H1 (cell line): Measurements from ENCODE around the gene ZBTB40. TPM values are rescaled to one million over a fixed set of nuclear protein-coding genes. Genes with fewer than 3 reads are reported as not detected.
A peak's percentile ranks its signal among the peaks of the same experiment; 100 is the strongest.

ENCODE experiments used
- CTCF ChIA-PET: fragments of 300-600 bp; sonication (Branson Sonifier 250); formaldehyde crosslinking; loops from one replicate; lab custom pipeline; 2021; ENCODE audit not compliant: partially characterized antibody; lab: Charles Lee
- POLR2A ChIA-PET: fragments of 300-600 bp; sonication (Branson Sonifier 250); formaldehyde crosslinking; loops from one replicate; lab custom pipeline; 2021; ENCODE audit warnings: inconsistent platforms; ENCODE audit not compliant: partially characterized antibody; lab: Charles Lee
- DNase-seq, 2 experiments: peaks; one replicate each; pipeline versions ENCODE4 v3.0.0 to v3.0.0-alpha.2; 2010 to 2022; ENCODE audit warnings: low spot score in 2 of 2, low read depth in 1 of 2, mixed read lengths in 1 of 2
- FAIRE-seq: peaks from 2 replicates; lab custom pipeline; 2011; peaks lifted over from hg19 to GRCh38; lab: Jason Lieb, UNC
- H2AFZ ChIP-seq: 2 replicates; pipeline ENCODE4 v1.8.1; 2012; ENCODE audit warnings: low read length, inconsistent platforms
- H2AK5ac ChIP-seq: 2 replicates; pipeline ENCODE4 v1.6.1; 2013; ENCODE audit warnings: low read depth, low read length
- H2BK120ac ChIP-seq: replicated peaks from 2 replicates; pipeline ENCODE3; 2013; ENCODE audit warnings: low read depth, low read length, inconsistent platforms
- H2BK12ac ChIP-seq: 2 replicates; pipeline ENCODE4 v1.6.1; 2013; ENCODE audit warnings: low read depth, low read length
- H2BK15ac ChIP-seq: 2 replicates; pipeline ENCODE4 v1.6.1; 2013; ENCODE audit warnings: low read length
- H2BK20ac ChIP-seq: 2 replicates; pipeline ENCODE4 v1.6.1; 2013; ENCODE audit warnings: low read length
- H2BK5ac ChIP-seq: 2 replicates; pipeline ENCODE4 v1.6.1; 2013; ENCODE audit warnings: low read depth, low read length
- H3K14ac ChIP-seq: 2 replicates; pipeline ENCODE4 v1.6.1; 2013; ENCODE audit warnings: inconsistent platforms; ENCODE audit not compliant: insufficient read length
- H3K18ac ChIP-seq: 2 replicates; pipeline ENCODE4 v1.6.1; 2013; ENCODE audit warnings: low read length; ENCODE audit errors: extremely low read depth
- H3K23ac ChIP-seq: 2 replicates; pipeline ENCODE4 v1.6.1; 2013; ENCODE audit warnings: inconsistent platforms; ENCODE audit not compliant: insufficient read length
- H3K23me2 ChIP-seq: 2 replicates; pipeline ENCODE4 v1.6.1; 2013; ENCODE audit warnings: low read depth, low read length
- H3K27ac ChIP-seq: 2 replicates; pipeline ENCODE4 v1.6.1; 2011; ENCODE audit warnings: low read depth, low read length, inconsistent platforms
- H3K27me3 ChIP-seq, 4 experiments: replicated peaks in 1 of 4; 1 replicate in 1 of 4; 2 replicates in 3 of 4; pipeline versions ENCODE4 v1.6.1 to v1.8.1; 2011 to 2013; ENCODE audit warnings: low read length in 3 of 4, mild to moderate bottlenecking in 3 of 4, inconsistent platforms in 2 of 4, mixed read lengths in 2 of 4, moderate library complexity in 1 of 4; ENCODE audit not compliant: control insufficient read depth in 3 of 4, insufficient read depth in 3 of 4; ENCODE audit errors: extremely low read depth in 1 of 4
- H3K36me3 ChIP-seq, 4 experiments: 2 replicates each; pipeline versions ENCODE4 v1.6.1 to v1.8.1; 2011 to 2013; ENCODE audit warnings: mild to moderate bottlenecking in 4 of 4, low read length in 3 of 4, moderate library complexity in 2 of 4, control low read depth in 1 of 4, inconsistent platforms in 1 of 4; ENCODE audit not compliant: insufficient read depth in 4 of 4, control insufficient read depth in 2 of 4
- H3K4ac ChIP-seq: replicated peaks from 2 replicates; pipeline ENCODE3; 2013; ENCODE audit warnings: low read length, low read depth, mixed read lengths, inconsistent platforms; ENCODE audit not compliant: insufficient read length
- H3K4me1 ChIP-seq, 4 experiments: replicated peaks in 1 of 4; 1 replicate in 1 of 4; 2 replicates in 3 of 4; pipeline versions ENCODE4 v1.6.1 to v1.8.1; 2011 to 2013; ENCODE audit warnings: low read length in 3 of 4, inconsistent platforms in 2 of 4, mixed read lengths in 1 of 4; ENCODE audit not compliant: insufficient read depth in 4 of 4, control insufficient read depth in 3 of 4
- H3K4me2 ChIP-seq, 2 experiments: 2 replicates each; pipeline versions ENCODE4 v1.6.1 to v1.8.1; 2011 to 2013; ENCODE audit warnings: low read depth in 2 of 2, low read length in 2 of 2, control low read depth in 1 of 2, inconsistent platforms in 1 of 2, mild to moderate bottlenecking in 1 of 2; ENCODE audit not compliant: insufficient read depth in 1 of 2
- H3K4me3 ChIP-seq, 4 experiments: fragments of 200-600, 300-600 bp in 1 of 4; sonication (generic), shearing (Covaris generic), sonication (Bioruptor Twin) in 1 of 4; 2 replicates each; pipeline versions ENCODE4 v1.5.1 to v1.8.1; 2011 to 2016; ENCODE audit warnings: low read length in 4 of 4, low read depth in 3 of 4, control low read depth in 2 of 4, inconsistent platforms in 2 of 4, mild to moderate bottlenecking in 2 of 4, mixed read lengths in 1 of 4, moderate library complexity in 1 of 4; ENCODE audit not compliant: insufficient read depth in 2 of 4; ENCODE audit errors: extremely low read depth in 1 of 4
- H3K56ac ChIP-seq: replicated peaks from 2 replicates; pipeline ENCODE3; 2013; ENCODE audit warnings: low read depth, mild to moderate bottlenecking, mixed read lengths, low read length, inconsistent platforms; ENCODE audit not compliant: insufficient read length
- H3K79me1 ChIP-seq: 2 replicates; pipeline ENCODE4 v1.6.1; 2013; ENCODE audit warnings: low read depth, low read length, control low read depth
- H3K79me2 ChIP-seq, 2 experiments: 2 replicates each; pipeline versions ENCODE4 v1.6.1 to v1.8.1; 2012 to 2013; ENCODE audit warnings: low read length in 2 of 2, mild to moderate bottlenecking in 2 of 2, inconsistent platforms in 1 of 2; ENCODE audit not compliant: insufficient read depth in 2 of 2, control insufficient read depth in 1 of 2
- H3K9ac ChIP-seq, 4 experiments: replicated peaks in 1 of 4; 1 replicate in 1 of 4; 2 replicates in 3 of 4; pipeline versions ENCODE4 v1.6.1 to v1.8.1; 2011 to 2013; ENCODE audit warnings: low read depth in 3 of 4, low read length in 3 of 4, control low read depth in 2 of 4, mild to moderate bottlenecking in 2 of 4, moderate library complexity in 2 of 4, inconsistent platforms in 1 of 4; ENCODE audit errors: extremely low read depth in 1 of 4
- H3K9me3 ChIP-seq, 2 experiments: 2 replicates each; pipeline versions ENCODE4 v1.6.1 to v1.8.1; 2012 to 2013; ENCODE audit warnings: mild to moderate bottlenecking in 2 of 2, moderate library complexity in 2 of 2, control low read depth in 1 of 2, inconsistent platforms in 1 of 2, low read depth in 1 of 2, low read length in 1 of 2, mixed read lengths in 1 of 2; ENCODE audit not compliant: insufficient read depth in 2 of 2
- H4K20me1 ChIP-seq, 2 experiments: replicated peaks in 1 of 2; 2 replicates each; pipeline versions ENCODE3 to v1.8.1; 2011 to 2013; ENCODE audit warnings: inconsistent platforms in 2 of 2, low read length in 2 of 2, mild to moderate bottlenecking in 1 of 2; ENCODE audit not compliant: insufficient read depth in 2 of 2, control insufficient read depth in 1 of 2
- H4K5ac ChIP-seq: 2 replicates; pipeline ENCODE4 v1.6.1; 2013; ENCODE audit warnings: low read length, low read depth, mixed read lengths, inconsistent platforms; ENCODE audit not compliant: insufficient read length
- H4K8ac ChIP-seq: 2 replicates; pipeline ENCODE4 v1.8.0; 2013; ENCODE audit warnings: mild to moderate bottlenecking, moderate library complexity, low read length, inconsistent platforms; ENCODE audit not compliant: insufficient read depth; ENCODE audit errors: extremely low read depth
- H4K91ac ChIP-seq: replicated peaks from 2 replicates; pipeline ENCODE3; 2013; ENCODE audit warnings: low read length, mixed read lengths, inconsistent platforms; ENCODE audit not compliant: insufficient read length
- CHD2 ChIP-seq: IDR thresholded peaks from 2 replicates; pipeline ENCODE4 v1.6.1; 2012; ENCODE audit warnings: low read length, improper control_type of control experiment
- CREB1 ChIP-seq: IDR thresholded peaks from 2 replicates; pipeline ENCODE4 v1.6.1; 2012; ENCODE audit warnings: inconsistent platforms
- E2F6 ChIP-seq: IDR thresholded peaks from 2 replicates; pipeline ENCODE4 v1.6.1; 2012; ENCODE audit warnings: inconsistent platforms
- EP300 ChIP-seq, 2 experiments: IDR thresholded peaks; 1 replicate in 1 of 2; 2 replicates in 1 of 2; pipeline ENCODE4 v1.6.1; 2011 to 2012; ENCODE audit warnings: low read depth in 2 of 2, low read length in 2 of 2, mild to moderate bottlenecking in 2 of 2, borderline replicate concordance in 1 of 2, inconsistent platforms in 1 of 2, moderate library complexity in 1 of 2
- EZH2 ChIP-seq: fragments of 200-600 bp; sonication (generic); IDR thresholded peaks from 2 replicates; pipeline ENCODE4 v1.7.1; 2012; ENCODE audit warnings: low read depth, mild to moderate bottlenecking, moderate library complexity, low read length, inconsistent platforms; ENCODE audit not compliant: severe bottlenecking
- HDAC6 ChIP-seq: IDR thresholded peaks from one replicate; pipeline ENCODE4 v1.7.1; 2012; ENCODE audit warnings: low read depth, mild to moderate bottlenecking, inconsistent platforms, low read length, moderate library complexity
- SUZ12 ChIP-seq: fragments of 200-600 bp; sonication (generic); IDR thresholded peaks from 2 replicates; pipeline ENCODE4 v1.6.1; 2012; ENCODE audit warnings: mild to moderate bottlenecking, inconsistent platforms, low read length, moderate library complexity, mixed read lengths
- TAF1 ChIP-seq: IDR thresholded peaks from 2 replicates; pipeline ENCODE4 v1.6.1; 2011; ENCODE audit warnings: mild to moderate bottlenecking, low read depth, low read length
- WGBS, 2 experiments: shearing (Covaris generic) in 1 of 2; methylation state at CpG; one replicate each; pipeline versions ENCODE4 v1.1.6 to v1.1.7; 2013 to 2015; ENCODE audit warnings: low lambda C conversion rate in 2 of 2, mixed read lengths in 2 of 2, inconsistent platforms in 1 of 2, low coverage in 1 of 2, missing lambda C conversion rate in 1 of 2; ENCODE audit not compliant: insufficient replicate concordance in 2 of 2, insufficient coverage in 1 of 2, insufficient read length in 1 of 2; ENCODE audit errors: extremely low coverage in 1 of 2, missing lambda C conversion rate in 1 of 2; 5-methylcytosine and 5-hydroxymethylcytosine counted together
- polyA plus RNA-seq, 7 experiments: library from polyadenylated mRNA; depleted of rRNA in 3 of 7; stranded (reverse) in 5 of 7; unstranded in 2 of 7; fragments of >200 nt in 5 of 7; fragments of 200-250 nt in 2 of 7; gene quantifications; 1 replicate in 5 of 7; 2 replicates in 1 of 7; 4 replicates in 1 of 7; pipeline versions ENCODE4 v1.2.1 to v1.2.3, GENCODE V29; 2011 to 2013; ENCODE audit warnings: missing spikeins in 2 of 7, mixed read lengths in 2 of 7
- total RNA-seq: library from RNA; stranded (reverse); fragmentation: NEBNext Ultra II Directional; extraction: Animal tissue kit (Norgen Biotek cat#: 25700); gene quantifications from 2 replicates; pipeline ENCODE4 v1.2.1, GENCODE V29; 2021
- TF ChIP-seq, protein P1 (sequence below): IDR thresholded peaks from 2 replicates; pipeline ENCODE4 v1.6.1; 2012; ENCODE audit warnings: low read length, inconsistent platforms

ZBTB40 gene
- total and polyA plus RNA-seq, 2 of the 8 experiments (the other 6 are each of a cell fraction or from before 2014, with no cell fraction given) = 3.1 to 19.3 TPM

DNA sequence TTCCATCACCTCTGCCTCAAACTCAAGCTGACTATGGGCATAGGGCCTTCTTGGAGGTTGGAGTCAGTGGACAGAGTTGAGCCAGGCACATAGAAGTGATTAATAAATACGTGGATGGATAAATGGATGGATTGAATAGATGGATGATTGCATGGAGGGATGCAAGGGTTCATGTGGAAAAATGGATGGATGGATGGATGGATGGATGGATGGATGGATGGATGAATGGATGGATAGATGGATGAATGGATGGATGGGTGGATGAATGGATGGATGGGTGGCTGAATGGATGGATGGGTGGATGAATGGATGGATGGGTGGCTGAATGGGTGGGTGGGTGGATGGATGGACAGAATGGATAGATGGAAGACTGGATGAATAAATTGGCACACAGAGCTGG is 40.1 kb upstream of the ZBTB40 start:
- Histone ChIP-seq H2BK15ac (0 out of 2 replicates have a peak overlapping the region, but pooled peaks have one; percentile 19), H3K36me3 (no peaks in the 10 kb centered on the region), H4K91ac (no peak overlapping the region), H3K79me2 (no peaks in the 10 kb centered on the region), H2AFZ (no peak overlapping the region), H4K5ac (no peak overlapping the region), H3K27ac (no peak overlapping the region), H3K14ac (no peak overlapping the region), H2BK20ac (peak overlapping the region; percentile 21; the same call in 1 of the 2 replicates), H3K23me2 (peaks cover 3% of the 10 kb centered on the region; the same call in 1 of the 2 replicates), H3K4me3 (no peak overlapping the region), H4K8ac (no peak overlapping the region), H2BK120ac (no peak overlapping the region), H3K4me1 (peaks cover 0 to 9% (median 5%) of the 10 kb centered on the region in 4 experiments; a peak in 5 of 7 replicates), H3K18ac (no peak overlapping the region), H4K20me1 (no peaks in the 10 kb centered on the region), H3K79me1 (no peaks in the 10 kb centered on the region), H2BK12ac (0 out of 2 replicates have a peak overlapping the region, but pooled peaks have one; percentile 50), H3K4ac (no peak overlapping the region), H2BK5ac (no peak overlapping the region), H3K9me3 (peaks cover 0 to 4% of the 10 kb centered on the region in 2 experiments; a peak in 1 of 4 replicates), H3K27me3 (no peaks in the 10 kb centered on the region), H3K56ac (peak overlapping the region; percentile 10), H3K9ac (no peak overlapping the region), H3K4me2 (no peak overlapping the region), H3K23ac (no peak overlapping the region), H2AK5ac (no peak overlapping the region)
- DNase-seq = no peak
- 94% methylated on average over 1 of the region's 1 CpG; no CpG with 5 or more reads in 1 of the 2 experiments for WGBS, 2 experiments
- FAIRE-seq = no peak
- POLR2A ChIA-PET = no interaction called here
- no peak for TF ChIP-seq EZH2
- TF ChIP-seq, protein P1, sequence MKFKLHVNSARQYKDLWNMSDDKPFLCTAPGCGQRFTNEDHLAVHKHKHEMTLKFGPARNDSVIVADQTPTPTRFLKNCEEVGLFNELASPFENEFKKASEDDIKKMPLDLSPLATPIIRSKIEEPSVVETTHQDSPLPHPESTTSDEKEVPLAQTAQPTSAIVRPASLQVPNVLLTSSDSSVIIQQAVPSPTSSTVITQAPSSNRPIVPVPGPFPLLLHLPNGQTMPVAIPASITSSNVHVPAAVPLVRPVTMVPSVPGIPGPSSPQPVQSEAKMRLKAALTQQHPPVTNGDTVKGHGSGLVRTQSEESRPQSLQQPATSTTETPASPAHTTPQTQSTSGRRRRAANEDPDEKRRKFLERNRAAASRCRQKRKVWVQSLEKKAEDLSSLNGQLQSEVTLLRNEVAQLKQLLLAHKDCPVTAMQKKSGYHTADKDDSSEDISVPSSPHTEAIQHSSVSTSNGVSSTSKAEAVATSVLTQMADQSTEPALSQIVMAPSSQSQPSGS = no peak
- TF ChIP-seq SUZ12 = no peak
- TF ChIP-seq CHD2 = no peak
- no peak for TF ChIP-seq TAF1
- no peak for TF ChIP-seq EP300 (IDR thresholded peaks at IDR 0.05; ENCODE audit: borderline replicate concordance in 1 of 2, low read depth in 2 of 2, low read length in 2 of 2)
- no peak for TF ChIP-seq CREB1
- no peak for TF ChIP-seq HDAC6
- no peak for TF ChIP-seq E2F6
- CTCF ChIA-PET = interaction anchor here (0.7 to 10.8 kb wide), 4 partner anchors 94 to 288 kb away, joined by 3 to 149 read pairs (median 4); no protein-coding TSS in a partner anchor
